ENCODE measurements around the gene SLC35C1.

The SLC35C1 gene

DNA sequence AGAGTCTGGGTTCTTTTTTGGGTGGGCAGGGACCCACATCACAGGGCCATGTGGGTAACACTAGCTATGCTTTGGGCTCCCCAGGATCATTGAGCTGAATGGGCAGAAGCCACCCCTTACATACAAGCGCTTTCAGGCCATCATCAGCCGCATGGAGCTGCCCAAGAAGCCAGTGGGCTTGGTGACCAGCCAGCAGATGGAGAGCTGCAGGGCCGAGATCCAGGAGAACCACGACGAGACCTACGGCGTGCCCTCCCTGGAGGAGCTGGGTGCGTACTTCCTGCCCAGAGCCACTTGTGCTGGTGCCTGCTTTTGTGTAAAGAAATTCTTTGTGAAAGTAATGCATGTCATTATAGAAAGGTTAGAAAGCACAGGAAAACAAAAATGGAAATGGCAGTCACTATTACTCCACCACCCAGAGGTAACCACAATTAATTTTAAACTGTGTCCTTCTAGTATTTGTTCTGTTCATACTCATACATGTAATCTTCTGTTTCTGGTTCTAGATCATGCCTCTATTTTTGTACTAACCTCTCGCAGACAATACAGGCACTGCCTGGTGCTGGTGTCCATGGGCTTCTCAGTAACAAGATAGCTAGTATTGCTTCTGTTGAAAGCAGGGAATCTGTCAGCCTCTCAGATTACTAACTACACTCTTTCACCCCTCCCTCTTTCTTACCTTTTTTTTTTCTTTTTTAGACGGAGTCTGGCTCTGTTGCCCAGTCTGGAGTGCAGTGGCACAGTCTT lies 56.0 kb downstream of the SLC35C1 start:
- peaks cover 28 to 81% (median 67%) of the 10 kb centered on the region in 5 donors for H3K36me3 ChIP-seq (ENCODE audit: control insufficient read depth in 5 of 5, insufficient read depth in 5 of 5, low read length in 5 of 5)
- H3K9me3 ChIP-seq (ENCODE audit: control insufficient read depth in 5 of 5, low read length in 5 of 5), result no peaks in the 10 kb centered on the region
- H3K4me1 ChIP-seq (ENCODE audit: control insufficient read depth in 5 of 5, insufficient read depth in 5 of 5, low read length in 5 of 5), result peaks cover 35 to 58% (median 49%) of the 10 kb centered on the region in 5 donors
- H3K4me3 ChIP-seq (ENCODE audit: low read depth in 1 of 5, low read length in 5 of 5), result no peak overlapping the region
- no peaks in the 10 kb centered on the region for H3K27me3 ChIP-seq (ENCODE audit: control insufficient read depth in 5 of 5, insufficient read depth in 4 of 5, low read length in 5 of 5)
- peak overlapping the region in 2 of 5 donors; percentile 21 to 53 for H3K9ac ChIP-seq (ENCODE audit: low read length in 5 of 5)
- peak overlapping the region; percentile 100 for H3K27ac ChIP-seq (ENCODE audit: low read depth, low read length)

Data from subcutaneous abdominal adipose tissue (tissue), 5 donors.